ENCODE measurements around the gene PLCB3.
"Not testable (repeated sequence)": the region's sequence is repeated elsewhere in the genome, so short reads cannot be mapped to it uniquely, and the experiment has no call there.

PLCB3 gene

GRCh38 chr11:64304316-64305072 lies 53.2 kb downstream of the PLCB3 start:
- DNase-seq (ENCODE audit: low read depth) = peak; percentile 77

DNA sequence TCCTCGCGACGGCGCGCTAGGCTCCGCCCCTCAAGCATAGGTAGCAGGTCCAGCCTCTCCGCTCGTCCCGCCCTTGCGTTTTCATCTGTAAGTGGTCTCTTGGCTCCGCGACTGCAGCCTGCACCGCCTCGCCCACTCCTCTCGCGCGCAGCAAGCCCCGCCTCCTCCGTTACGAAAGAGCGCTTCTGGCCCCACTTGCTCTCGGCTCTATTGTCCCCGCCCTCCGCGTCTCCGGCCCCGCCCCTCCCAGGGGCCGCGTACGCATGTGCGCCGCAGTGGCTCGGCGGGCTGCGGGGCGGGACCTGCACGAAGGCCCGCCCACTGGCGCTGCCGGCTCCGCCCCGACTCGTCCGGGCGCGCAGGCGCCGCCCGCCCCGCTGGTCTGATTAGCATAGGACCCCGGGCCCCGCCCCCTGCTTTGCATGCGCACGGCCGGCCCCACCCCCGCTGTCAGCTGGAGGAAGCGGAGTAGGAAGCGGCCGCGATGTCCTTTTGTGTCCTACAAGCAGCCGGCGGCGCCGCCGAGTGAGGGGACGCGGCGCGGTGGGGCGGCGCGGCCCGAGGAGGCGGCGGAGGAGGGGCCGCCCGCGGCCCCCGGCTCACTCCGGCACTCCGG lies 53.9 kb downstream of the PLCB3 start, which contains the start of gene ESRRA:
Gene ESRRA (plus strand): TSS at position 450 of the 616 bp plus-strand sequence. CDS start 1,656 bp downstream, outside the sequence.
- DNase-seq (ENCODE audit: low read depth) = peak; percentile 95

- DNase-seq (ENCODE audit: low read depth) = no peak
Measured at GRCh38 chr11:64305691-64306562, 54.6 kb downstream of the PLCB3 start.

DNA sequence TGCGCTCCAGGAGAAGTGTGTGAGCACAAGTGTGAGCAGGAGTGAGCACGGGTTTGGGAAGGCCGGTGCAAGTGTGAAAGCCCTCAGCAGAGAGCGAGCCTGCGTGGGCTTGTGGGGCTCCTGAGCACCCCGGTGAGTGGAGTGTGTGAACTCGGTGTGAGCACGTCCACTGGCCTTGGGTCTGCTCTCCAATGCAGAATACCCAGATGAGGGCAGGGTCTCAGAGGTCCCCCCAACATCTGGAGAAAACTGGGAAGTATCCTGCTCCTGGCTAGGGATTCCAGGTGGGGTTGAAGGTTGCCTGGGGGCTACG lies 55.2 kb downstream of the PLCB3 start:
- no peak for DNase-seq (ENCODE audit: low read depth)

- DNase-seq (ENCODE audit: low read depth) = no peak
Measured at GRCh38 chr11:64306876-64307622, 55.7 kb downstream of the PLCB3 start.

DNA sequence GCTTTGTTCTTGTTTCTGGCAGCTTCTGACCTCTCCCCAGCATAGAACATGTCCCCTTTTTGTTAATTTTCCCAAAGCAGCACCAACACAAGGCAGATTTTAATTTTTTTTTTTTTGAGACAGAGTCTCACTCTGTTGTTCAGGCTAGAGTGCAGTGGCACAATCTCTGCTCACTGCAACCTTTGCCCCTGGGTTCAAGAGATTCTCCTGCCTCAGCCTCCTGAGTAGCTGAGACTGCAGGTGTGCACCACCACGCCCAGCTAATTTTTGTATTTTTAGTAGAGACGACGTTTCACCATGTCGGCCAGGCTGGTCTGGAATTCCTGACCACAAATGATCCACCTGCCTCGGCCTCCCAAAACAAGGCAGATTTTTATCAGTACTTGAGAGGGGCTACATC lies 56.5 kb downstream of the PLCB3 start:
- DNase-seq (ENCODE audit: low read depth) = not testable (repeated sequence)

DNA sequence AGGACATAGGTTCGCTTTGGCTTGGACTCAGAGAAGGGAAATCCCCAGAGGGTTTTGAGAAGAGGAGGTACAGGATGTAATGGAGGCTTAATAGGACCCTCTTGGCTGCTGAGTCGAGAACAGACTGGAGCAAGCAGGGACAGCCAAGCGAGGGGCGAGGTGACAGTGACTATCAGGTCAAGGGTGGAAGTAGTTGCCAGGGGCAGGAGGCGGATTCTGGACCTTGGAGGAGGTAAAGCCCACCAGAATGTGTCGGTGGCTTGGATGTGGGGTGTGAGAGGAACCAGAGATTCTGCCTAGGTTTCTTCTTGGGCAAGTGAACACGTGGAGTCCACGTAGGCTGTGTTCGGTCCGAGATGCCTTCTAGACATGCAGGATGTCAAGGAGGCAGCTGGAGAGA lies 61.6 kb downstream of the PLCB3 start:
- no peak for DNase-seq (ENCODE audit: low read depth)

DNA sequence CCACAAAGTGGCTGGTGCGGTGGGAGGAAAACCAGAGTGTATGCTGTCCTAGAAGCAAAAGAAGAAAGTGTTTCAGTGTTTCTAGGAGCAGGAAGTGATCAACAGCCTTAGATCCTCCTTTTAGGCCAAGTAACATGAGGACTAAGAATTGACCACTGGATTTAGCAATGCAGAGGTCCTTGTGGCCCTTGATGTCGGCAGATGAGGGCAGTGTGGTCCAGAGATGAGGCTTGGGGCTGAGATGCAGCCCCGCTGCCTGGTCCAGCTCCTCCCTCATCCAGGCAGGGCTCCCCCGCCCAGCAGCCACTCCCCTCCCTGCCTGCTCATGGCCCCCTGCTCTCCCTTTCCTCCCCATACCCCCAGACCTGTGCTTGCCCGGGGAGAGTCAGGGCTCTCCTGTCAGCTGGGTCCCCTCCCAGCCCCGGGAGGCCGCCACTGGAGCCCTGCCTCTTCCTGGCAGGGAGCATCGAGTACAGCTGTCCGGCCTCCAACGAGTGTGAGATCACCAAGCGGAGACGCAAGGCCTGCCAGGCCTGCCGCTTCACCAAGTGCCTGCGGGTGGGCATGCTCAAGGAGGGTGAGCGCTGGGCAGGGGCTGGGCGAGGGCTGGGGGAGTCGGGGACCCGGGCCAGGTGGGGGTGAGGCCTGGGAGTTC lies 62.3 kb downstream of the PLCB3 start:
- no peak for DNase-seq (ENCODE audit: low read depth)

GRCh38 chr11:64314146-64314804 lies 62.9 kb downstream of the PLCB3 start:
- no peak for DNase-seq (ENCODE audit: low read depth)

- no peak for DNase-seq (ENCODE audit: low read depth)
Measured at GRCh38 chr11:64314805-64315561, 63.7 kb downstream of the PLCB3 start.

GRCh38 chr11:64315667-64316526 lies 64.6 kb downstream of the PLCB3 start:
- not testable (repeated sequence) for DNase-seq (ENCODE audit: low read depth)

- no peak for DNase-seq (ENCODE audit: low read depth)
Measured at GRCh38 chr11:64316672-64317324, 65.5 kb downstream of the PLCB3 start.

DNA sequence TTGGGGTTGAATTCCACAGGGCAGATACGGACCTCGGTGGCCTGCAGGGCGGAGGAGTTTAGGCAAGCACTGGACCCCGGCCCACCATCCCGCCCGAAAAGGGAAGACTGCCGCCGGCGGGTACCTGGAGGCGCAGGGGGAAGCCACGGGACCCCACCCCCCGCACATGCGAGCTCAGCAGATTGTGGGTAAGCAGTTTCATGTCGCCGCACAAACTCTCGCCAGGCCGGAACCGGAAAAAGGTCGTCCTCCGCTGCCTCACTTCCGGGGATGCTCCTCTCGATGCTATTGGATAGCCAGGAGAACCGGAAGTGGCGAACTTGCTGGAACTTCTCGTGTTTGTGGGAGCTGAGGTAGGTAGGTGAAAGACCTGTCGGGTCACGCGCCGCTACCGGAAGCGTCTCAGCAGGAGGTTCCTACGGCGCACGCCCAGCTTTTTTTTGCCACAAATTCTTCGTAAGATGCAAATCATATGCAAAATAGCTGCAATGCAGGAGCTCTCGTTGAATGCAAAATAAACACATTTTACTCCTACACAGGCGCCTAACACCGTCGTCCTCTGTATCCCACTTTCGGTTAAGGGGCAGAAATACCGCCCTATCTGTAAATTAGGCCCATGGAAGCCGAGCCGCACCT lies 66.1 kb downstream of the PLCB3 start, which contains the start of gene TRMT112:
Gene TRMT112 (minus strand): TSS at position 235 of the 636 bp plus-strand sequence. CDS start 33 bp downstream, at position 202.
- peak; percentile 85 for DNase-seq (ENCODE audit: low read depth)

DNA sequence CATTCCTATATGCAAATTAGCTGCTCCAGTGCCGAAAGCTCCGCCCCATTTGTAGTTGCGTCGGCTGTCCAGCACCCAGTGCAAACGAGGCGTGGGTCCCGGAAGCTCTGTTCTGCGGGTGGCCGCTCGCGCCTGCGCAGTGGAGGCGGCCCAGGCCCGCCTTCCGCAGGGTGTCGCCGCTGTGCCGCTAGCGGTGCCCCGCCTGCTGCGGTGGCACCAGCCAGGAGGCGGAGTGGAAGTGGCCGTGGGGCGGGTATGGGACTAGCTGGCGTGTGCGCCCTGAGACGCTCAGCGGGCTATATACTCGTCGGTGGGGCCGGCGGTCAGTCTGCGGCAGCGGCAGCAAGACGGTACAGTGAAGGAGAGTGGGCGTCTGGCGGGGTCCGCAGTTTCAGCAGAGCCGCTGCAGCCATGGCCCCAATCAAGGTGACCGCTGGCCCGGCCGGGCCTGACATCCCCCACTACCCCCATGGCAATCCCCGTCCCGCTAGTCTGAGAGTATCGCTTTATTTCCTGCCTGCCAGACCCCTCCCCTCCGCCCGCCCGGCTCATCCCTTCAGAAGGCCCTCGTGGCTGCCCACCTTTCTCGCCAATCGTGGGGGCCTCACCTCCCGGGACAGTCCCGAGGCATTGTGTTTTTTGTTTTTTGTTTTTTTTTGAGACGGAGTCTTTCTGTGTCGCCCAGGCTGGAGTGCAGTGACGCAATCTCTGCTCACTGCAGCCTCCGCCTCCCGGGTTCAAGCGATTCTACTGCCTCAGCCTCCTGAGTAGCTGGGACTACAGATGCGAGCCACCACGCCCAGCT lies 66.8 kb downstream of the PLCB3 start, which contains the start of gene PRDX5:
Gene PRDX5 (plus strand): TSS at position 161 of the 805 bp plus-strand sequence. CDS start 95 bp downstream, at position 256.
- DNase-seq (ENCODE audit: low read depth) = peak; percentile 92

All from CMK (cell line).